Stimulated activated CD8-positive, alpha-beta memory T cell treated with anti-CD3 and anti-CD28 coated beads, Interleukin-15, amount 100 ng/mL, for 1 hour (primary cell): ENCODE measurements around the gene C2orf49.
"Not testable (repeated sequence)": the region's sequence is repeated elsewhere in the genome, so short reads cannot be mapped to it uniquely, and the experiment has no call there.

ENCODE experiments used
- DNase-seq: peaks from one replicate; pipeline ENCODE4 v3.0.0-alpha.2; 2020; ENCODE audit warnings: low read depth

Gene C2orf49

GRCh38 chr2:105321875-105322646 is 15.3 kb upstream of the C2orf49 start:
- no peak for DNase-seq

GRCh38 chr2:105323111-105323510 is 14.2 kb upstream of the C2orf49 start:
- no peak for DNase-seq

- DNase-seq, result no peak
Measured at GRCh38 chr2:105324101-105324500, 13.2 kb upstream of the C2orf49 start.

GRCh38 chr2:105324732-105325131 is 12.6 kb upstream of the C2orf49 start:
- no peak for DNase-seq

- no peak for DNase-seq
Measured at GRCh38 chr2:105325389-105325963, 11.9 kb upstream of the C2orf49 start.

- not testable (repeated sequence) for DNase-seq
Measured at GRCh38 chr2:105327271-105327670, 10.1 kb upstream of the C2orf49 start.

GRCh38 chr2:105327690-105328089 is 9.7 kb upstream of the C2orf49 start:
- no peak for DNase-seq

GRCh38 chr2:105328281-105329196 is 8.8 kb upstream of the C2orf49 start:
- no peak for DNase-seq

- no peak for DNase-seq
Measured at GRCh38 chr2:105329197-105329554, 8.2 kb upstream of the C2orf49 start.

GRCh38 chr2:105329561-105330495 is 7.5 kb upstream of the C2orf49 start, which contains the start of gene TGFBRAP1:
Gene TGFBRAP1 (minus strand): TSS chr2:105329735. CDS start chr2:105308301, 21,434 bp downstream.
- DNase-seq, result no peak

- no peak for DNase-seq
Measured at GRCh38 chr2:105330681-105331375, 6.5 kb upstream of the C2orf49 start.

- DNase-seq, result no peak
Measured at GRCh38 chr2:105334211-105334610, 3.1 kb upstream of the C2orf49 start.

GRCh38 chr2:105335469-105335868 is 1.9 kb upstream of the C2orf49 start:
- no peak for DNase-seq

GRCh38 chr2:105336786-105337121 is 586 bp upstream of the C2orf49 start:
- no peak for DNase-seq

GRCh38 chr2:105338020-105338385 is 663 bp downstream of the C2orf49 start:
- DNase-seq, result no peak

- no peak for DNase-seq
Measured at GRCh38 chr2:105339414-105339813, 2.1 kb downstream of the C2orf49 start.

GRCh38 chr2:105344704-105345345 is 7.5 kb downstream of the C2orf49 start:
- DNase-seq, result no peak

- DNase-seq, result no peak
Measured at GRCh38 chr2:105357122-105357521, 19.8 kb downstream of the C2orf49 start.

GRCh38 chr2:105358593-105358992 is 21.3 kb downstream of the C2orf49 start:
- no peak for DNase-seq

GRCh38 chr2:105361102-105361889 is 24.0 kb downstream of the C2orf49 start:
- DNase-seq, result no peak
